ENCODE data around the gene CTBP1. TPM values are rescaled to one million over a fixed set of nuclear protein-coding genes. Genes with fewer than 3 reads are reported as not detected.
A peak's percentile ranks its signal among the peaks of the same experiment; 100 is the strongest.

The CTBP1 gene
- total RNA-seq, 8 experiments from 2014 or later = 120 to 180 (median 146) TPM

DNA sequence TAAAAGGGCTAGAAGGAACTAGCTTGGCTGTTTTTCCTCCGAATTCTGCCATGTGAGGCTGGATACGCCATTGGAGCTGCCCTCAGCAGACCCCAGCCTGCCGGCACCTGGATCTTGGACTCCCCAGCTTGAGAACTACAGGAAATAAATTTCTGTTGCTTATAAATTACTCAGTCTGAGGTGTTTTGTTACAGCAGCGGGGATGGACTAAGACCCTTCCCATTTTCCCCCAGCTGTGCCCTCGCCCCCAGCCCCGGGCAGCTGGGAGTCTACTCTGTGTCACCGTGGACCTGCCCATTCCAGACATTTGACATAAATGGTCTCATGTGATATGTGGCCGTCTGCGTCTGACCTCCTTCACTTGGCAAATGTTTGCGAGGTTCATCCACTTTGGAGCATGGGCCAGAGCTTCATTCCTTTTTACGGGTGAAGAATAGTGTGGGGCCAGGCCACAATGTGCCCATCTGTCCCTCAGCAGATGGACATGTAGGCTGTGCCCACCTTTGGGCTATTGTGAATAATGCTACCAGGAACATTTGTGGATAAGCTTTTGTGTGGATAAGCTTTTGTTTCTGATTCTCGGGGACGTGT lies 45.8 kb downstream of the CTBP1 start:
- H3K4me1 ChIP-seq (replicated peaks in 1 of 2) = peaks cover 3 to 9% of the 10 kb centered on the region in 2 donors
- no peak overlapping the region for H3K27ac ChIP-seq
- in situ Hi-C loops (cut with MboI; ENCODE audit: low pct_unique_long_range_greater_than_20kb in 2 of 9, low sequenced_read_pairs in 9 of 9, unreplicated experiment in 9 of 9) = no loop called here
- 20 to 100% (median 85%) methylated on average over 1 to 10 of the region's 13 CpGs; no CpG with 5 or more reads in 5 of the 10 experiments for WGBS, 10 experiments
- no peak for ATAC-seq (replicated peaks in 6 of 8)
- H3K4me3 ChIP-seq = no peak overlapping the region

DNA sequence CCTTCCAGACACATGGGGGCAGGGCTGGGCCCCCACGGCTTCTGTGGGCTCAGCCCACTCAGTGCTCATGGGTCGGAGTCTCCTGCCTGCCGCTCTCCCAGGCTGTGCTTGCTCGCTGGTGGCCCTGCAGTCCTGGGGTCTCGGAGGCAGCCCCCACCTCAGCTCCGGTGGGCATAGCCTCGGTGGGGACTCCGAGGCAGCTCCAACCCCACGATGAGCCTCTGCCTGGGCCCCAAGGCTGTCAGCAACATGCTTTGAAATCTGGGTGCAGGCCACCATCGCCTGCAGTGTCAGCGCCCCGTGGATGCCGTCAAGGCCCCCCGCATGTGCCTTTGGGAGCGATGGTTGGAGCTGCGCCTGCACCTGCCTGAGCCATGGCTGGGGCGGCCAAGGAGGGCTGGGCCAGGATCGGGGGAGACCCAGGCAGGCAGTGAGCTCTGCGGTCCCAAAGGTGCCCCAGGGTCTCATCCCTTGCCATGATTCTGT lies 46.4 kb downstream of the CTBP1 start:
- Histone ChIP-seq H3K4me3 (no peak overlapping the region), H3K27ac (no peak overlapping the region), H3K4me1 (replicated peaks in 1 of 2) (peaks cover 0 to 4% of the 10 kb centered on the region in 2 donors)
- no peak for ATAC-seq (replicated peaks in 6 of 8)
- WGBS, 10 experiments = 90 to 100% (median 100%) methylated on average over 2 to 3 of the region's 19 CpGs; no CpG with 5 or more reads in 7 of the 10 experiments
- in situ Hi-C loops (cut with MboI; ENCODE audit: low pct_unique_long_range_greater_than_20kb in 2 of 9, low sequenced_read_pairs in 9 of 9, unreplicated experiment in 9 of 9) = no loop called here

DNA sequence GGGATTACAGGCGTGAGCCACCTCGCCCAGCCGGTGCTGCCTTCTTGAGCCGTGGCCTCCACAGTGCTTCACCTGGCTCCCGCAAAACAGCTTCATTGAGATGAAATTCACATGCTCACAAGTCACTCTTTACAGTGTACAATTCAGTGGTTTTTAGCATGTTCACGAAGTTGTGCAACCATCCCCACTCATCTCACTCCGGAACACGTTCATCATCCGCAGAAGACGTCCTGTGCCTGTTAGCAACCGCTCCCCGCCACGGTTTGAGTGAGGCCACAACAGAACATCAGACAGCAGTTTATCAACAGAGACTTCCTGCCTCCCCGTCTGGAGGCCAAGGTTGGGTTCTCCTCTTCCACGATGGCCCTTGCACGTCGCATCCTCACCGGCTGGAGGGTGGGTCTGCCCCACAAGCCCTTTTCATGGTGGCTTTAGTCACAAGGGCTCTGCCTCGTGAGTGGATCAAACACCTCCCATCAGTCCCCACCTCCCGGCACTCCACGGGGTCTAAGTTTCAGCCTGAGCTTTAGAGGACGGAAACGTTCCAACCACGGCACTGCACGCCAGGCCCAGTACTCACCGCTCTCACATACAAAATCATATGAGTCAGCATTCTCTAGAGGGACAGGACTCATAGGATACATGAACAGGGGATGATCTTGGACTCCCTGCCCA lies 46.9 kb downstream of the CTBP1 start:
- H3K4me3 ChIP-seq = no peak overlapping the region
- no peak for ATAC-seq (replicated peaks in 6 of 8)
- in situ Hi-C loops (cut with MboI; ENCODE audit: low pct_unique_long_range_greater_than_20kb in 2 of 9, low sequenced_read_pairs in 9 of 9, unreplicated experiment in 9 of 9) = no loop called here
- no peak overlapping the region for H3K27ac ChIP-seq
- WGBS, 10 experiments = 40 to 97% (median 90%) methylated on average over 1 to 16 of the region's 26 CpGs; no CpG with 5 or more reads in 4 of the 10 experiments
- H3K4me1 ChIP-seq (replicated peaks in 1 of 2) = peaks cover 0 to 4% of the 10 kb centered on the region in 2 donors

DNA sequence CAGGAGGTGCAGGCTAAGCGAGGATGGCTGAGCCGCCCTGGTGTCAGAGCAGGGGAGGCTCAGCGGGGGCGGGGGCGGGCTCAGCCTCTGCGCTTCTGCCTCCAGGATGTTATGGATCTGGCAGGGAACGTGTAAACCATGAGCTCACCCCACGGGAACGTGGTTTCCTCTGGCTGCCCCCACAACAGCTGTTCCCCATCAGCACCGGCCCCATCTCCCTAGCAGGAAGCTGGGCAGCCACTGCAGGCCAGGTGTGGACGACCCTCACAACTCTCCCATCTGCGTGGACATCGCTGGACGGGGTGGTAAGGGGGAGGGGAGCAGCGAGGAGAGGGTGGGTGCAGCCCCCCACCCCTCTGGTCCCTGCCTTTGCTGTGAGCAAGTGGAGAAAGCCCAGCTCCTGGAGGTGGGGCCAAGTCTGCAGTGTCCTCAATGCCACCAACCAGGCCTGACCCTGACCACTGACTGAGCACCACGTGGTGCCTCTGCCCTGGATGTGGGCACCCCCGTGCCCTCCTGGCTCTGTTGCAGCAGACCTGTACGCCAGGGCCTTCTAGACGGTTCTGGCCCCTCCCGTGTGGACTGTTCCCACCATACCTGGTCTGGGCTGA lies 48.4 kb downstream of the CTBP1 start:
- H3K4me1 ChIP-seq (replicated peaks in 1 of 2) = peaks cover 0 to 4% of the 10 kb centered on the region in 2 donors
- 40% methylated on average over 1 of the region's 20 CpGs; no CpG with 5 or more reads in 9 of the 10 experiments for WGBS, 10 experiments
- in situ Hi-C loops (cut with MboI; ENCODE audit: low pct_unique_long_range_greater_than_20kb in 2 of 9, low sequenced_read_pairs in 9 of 9, unreplicated experiment in 9 of 9) = no loop called here
- peak; percentile 9 to 54 (median 30) for ATAC-seq (replicated peaks in 6 of 8)
- no peak overlapping the region for H3K27ac ChIP-seq
- H3K4me3 ChIP-seq = no peak overlapping the region

DNA sequence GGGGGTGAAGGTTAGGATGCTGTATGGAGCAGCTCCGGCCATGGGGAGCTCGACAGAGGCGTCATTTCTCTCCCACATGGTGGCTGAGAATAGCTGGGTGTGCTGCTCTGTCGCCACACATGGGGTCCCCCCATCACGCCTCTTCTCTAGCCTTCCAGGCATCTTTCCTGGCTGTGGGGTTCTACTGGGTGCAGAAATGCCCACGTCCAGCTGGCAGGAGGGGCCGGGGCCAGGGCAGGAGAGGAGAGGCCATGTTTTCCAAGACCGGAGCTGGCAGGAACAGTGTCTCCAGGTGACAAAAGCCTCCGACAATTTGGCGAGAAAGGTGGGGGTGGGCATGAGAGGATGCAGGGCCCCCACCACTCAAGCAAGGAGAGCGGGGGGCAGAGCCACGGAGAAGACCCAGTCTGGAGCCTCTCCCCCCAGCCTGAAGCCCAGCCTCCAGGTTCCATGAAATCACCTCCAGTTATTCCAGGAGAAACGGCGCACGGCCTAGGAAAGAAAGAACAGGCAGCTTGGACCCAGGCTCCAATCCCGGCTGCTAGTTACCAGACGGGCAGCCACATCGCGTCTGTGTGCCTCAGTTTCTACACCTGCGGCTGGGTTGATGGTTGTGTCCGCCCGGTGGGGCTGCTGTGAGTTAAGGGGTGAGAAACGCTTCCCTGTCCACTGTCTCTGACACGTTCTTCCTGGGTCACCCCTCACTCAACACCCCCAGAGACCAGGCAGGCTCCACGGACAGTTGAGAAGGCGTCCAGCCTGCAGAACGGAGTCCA lies 49.2 kb downstream of the CTBP1 start:
- ATAC-seq (replicated peaks in 6 of 8) = no peak
- in situ Hi-C loops (cut with MboI; ENCODE audit: low pct_unique_long_range_greater_than_20kb in 2 of 9, low sequenced_read_pairs in 9 of 9, unreplicated experiment in 9 of 9) = no loop called here
- H3K4me1 ChIP-seq (replicated peaks in 1 of 2) = peaks cover 0 to 4% of the 10 kb centered on the region in 2 donors

DNA sequence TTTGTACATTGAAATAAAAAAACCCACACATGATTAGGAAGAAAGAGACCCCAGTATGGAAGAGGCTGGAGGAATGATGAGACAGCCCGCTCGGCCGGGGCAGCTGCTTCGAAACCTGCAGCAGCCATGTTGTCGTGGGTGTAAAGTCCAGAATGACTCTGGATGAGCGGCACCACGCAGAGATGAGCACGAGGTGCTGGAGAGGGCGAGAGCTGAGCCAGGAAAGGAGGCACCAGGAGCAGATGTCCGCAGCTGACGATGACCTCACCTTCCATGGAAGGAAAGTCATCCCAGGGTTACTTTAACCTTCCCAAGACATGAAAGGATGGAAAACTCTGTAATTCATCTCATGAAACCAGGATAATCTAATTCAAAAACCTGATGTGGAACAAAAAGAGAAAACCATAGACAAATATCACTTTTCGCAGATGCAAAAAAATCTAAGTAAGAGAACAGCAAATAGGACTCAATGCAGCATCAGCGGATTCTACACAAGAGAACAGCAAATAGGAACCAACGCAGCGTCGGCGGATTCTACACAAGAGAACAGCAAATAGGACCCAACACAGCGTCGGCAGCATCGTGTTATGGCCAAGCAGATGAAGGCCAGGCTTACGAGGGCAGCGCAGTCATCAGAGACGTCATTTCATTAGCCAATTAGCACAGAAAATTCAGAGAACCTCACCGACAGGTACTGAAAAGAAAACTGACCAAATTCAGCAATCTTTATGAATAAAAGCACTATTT lies 50.7 kb downstream of the CTBP1 start:
- Histone ChIP-seq H3K27ac (no peak overlapping the region), H3K4me1 (replicated peaks in 1 of 2) (peaks cover 0 to 4% of the 10 kb centered on the region in 2 donors), H3K4me3 (no peak overlapping the region)
- WGBS, 10 experiments = 76 to 97% (median 88%) methylated on average over 4 to 20 of the region's 24 CpGs
- in situ Hi-C loops (cut with MboI; ENCODE audit: low pct_unique_long_range_greater_than_20kb in 2 of 9, low sequenced_read_pairs in 9 of 9, unreplicated experiment in 9 of 9) = no loop called here
- no peak for ATAC-seq (replicated peaks in 6 of 8)

More for the DNA sequence above, 49.2 kb downstream of the CTBP1 start:
- WGBS, 10 experiments = 70 to 100% (median 90%) methylated on average over 2 to 7 of the region's 27 CpGs; no CpG with 5 or more reads in 4 of the 10 experiments
- Histone ChIP-seq H3K4me3 (no peak overlapping the region), H3K27ac (no peak overlapping the region)

DNA sequence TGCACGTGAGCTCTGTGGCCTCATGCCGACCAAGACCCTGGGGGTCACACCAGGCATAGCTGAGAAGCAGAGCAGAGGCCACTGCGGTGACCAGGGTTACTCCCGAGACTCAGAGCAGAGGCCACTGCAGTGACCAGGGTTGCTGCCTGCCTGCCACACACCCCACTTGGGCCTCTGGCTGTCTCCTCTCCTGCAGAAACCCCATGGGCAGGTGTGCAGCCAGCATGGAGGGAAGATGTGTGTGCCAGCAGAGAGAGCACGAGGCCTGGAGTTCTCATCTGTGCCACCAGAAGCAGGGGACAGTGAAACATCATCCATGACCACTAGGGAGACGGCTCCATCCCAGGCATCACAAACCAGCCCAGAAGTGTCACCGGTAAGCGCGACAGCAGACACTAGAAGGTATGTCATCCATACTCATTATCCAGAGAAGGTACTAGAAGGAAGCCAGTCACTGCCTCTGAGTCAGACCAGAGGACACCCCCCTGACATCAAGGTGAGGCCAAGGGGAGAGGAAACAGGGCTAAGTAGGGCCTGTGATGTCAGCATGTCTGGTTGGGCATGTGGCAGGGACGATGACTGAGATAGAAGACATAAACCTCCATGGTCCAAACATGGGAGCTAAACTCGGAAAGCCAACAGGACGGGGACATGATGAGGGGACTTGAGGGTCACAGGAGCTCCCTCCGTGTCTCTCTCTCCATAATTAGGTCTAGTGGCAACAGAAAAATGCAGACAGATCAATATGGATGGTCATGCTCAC lies 52.3 kb downstream of the CTBP1 start:
- no peak for ATAC-seq (replicated peaks in 6 of 8)
- no peak overlapping the region for H3K27ac ChIP-seq
- peaks cover 0 to 4% of the 10 kb centered on the region in 2 donors for H3K4me1 ChIP-seq (replicated peaks in 1 of 2)
- in situ Hi-C loops (cut with MboI; ENCODE audit: low pct_unique_long_range_greater_than_20kb in 2 of 9, low sequenced_read_pairs in 9 of 9, unreplicated experiment in 9 of 9) = no loop called here
- no peak overlapping the region for H3K4me3 ChIP-seq
- WGBS, 10 experiments = 33 to 89% (median 82%) methylated on average over 1 to 5 of the region's 13 CpGs; no CpG with 5 or more reads in 4 of the 10 experiments

DNA sequence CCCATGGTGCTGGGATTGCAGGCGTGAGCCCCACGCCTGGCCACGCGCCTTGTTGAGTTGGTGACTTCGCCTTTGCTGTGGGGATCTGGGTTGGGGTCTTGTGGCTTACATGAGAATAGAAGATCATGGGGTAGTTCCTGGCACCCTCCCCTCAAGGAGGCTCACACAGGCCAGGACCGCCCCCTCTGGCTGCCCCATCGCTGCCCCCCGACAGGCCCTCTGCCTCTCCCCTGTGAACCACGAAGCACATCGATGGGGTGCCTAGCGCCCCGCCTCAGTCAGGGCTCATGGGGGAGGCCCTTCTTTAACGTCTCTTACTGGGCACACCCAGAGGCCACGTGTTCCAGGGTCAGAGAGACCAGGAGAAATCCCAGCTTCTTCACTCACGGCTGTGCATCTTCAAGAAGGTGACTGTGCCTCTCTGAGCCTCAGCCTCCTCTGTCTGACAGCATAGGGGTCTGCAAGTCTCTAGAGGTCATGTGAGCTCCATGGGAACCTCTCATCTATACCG lies 53.0 kb downstream of the CTBP1 start:
- WGBS, 10 experiments = no CpG with 5 or more reads among the region's 16 CpGs

DNA sequence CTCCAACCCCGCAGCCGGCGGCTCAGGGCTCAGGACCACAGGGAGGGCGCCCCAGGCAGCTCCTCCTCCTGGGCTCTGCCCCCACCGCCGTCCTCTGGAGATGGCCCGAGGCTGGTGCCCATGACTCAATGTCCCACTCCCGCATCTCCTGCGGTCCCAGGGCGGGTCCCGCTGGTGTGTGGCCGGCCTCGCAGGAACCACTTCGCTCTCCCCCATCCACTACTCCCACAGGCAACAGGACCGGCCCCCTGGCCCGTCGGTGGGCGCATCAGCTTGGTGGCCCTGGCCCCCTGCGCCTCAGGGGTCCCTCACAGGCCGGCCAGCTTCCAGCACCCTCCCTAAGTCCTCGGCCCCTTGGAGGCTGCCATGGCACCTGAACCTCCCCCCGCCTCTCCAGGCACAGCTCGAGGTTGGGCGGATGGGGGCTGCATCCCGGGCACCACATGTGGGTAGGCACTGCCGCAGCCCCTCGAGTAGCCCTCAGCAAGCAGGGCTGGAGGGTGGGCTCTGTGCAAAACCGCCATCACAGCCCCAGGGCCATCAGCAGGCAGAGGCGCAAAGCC lies 53.7 kb downstream of the CTBP1 start:
- WGBS, 10 experiments = 80% methylated on average over 1 of the region's 29 CpGs; no CpG with 5 or more reads in 9 of the 10 experiments
- Histone ChIP-seq H3K27ac (no peak overlapping the region), H3K4me1 (replicated peaks in 1 of 2) (no peaks in the 10 kb centered on the region), H3K4me3 (no peak overlapping the region)
- in situ Hi-C loops (cut with MboI; ENCODE audit: low pct_unique_long_range_greater_than_20kb in 2 of 9, low sequenced_read_pairs in 9 of 9, unreplicated experiment in 9 of 9) = no loop called here
- ATAC-seq (replicated peaks in 6 of 8) = no peak

More for the DNA sequence above, 53.0 kb downstream of the CTBP1 start:
- no peak for ATAC-seq (replicated peaks in 6 of 8)
- H3K4me3 ChIP-seq = no peak overlapping the region
- no peak overlapping the region for H3K27ac ChIP-seq
- no peaks in the 10 kb centered on the region for H3K4me1 ChIP-seq (replicated peaks in 1 of 2)
- in situ Hi-C loops (cut with MboI; ENCODE audit: low pct_unique_long_range_greater_than_20kb in 2 of 9, low sequenced_read_pairs in 9 of 9, unreplicated experiment in 9 of 9) = no loop called here

DNA sequence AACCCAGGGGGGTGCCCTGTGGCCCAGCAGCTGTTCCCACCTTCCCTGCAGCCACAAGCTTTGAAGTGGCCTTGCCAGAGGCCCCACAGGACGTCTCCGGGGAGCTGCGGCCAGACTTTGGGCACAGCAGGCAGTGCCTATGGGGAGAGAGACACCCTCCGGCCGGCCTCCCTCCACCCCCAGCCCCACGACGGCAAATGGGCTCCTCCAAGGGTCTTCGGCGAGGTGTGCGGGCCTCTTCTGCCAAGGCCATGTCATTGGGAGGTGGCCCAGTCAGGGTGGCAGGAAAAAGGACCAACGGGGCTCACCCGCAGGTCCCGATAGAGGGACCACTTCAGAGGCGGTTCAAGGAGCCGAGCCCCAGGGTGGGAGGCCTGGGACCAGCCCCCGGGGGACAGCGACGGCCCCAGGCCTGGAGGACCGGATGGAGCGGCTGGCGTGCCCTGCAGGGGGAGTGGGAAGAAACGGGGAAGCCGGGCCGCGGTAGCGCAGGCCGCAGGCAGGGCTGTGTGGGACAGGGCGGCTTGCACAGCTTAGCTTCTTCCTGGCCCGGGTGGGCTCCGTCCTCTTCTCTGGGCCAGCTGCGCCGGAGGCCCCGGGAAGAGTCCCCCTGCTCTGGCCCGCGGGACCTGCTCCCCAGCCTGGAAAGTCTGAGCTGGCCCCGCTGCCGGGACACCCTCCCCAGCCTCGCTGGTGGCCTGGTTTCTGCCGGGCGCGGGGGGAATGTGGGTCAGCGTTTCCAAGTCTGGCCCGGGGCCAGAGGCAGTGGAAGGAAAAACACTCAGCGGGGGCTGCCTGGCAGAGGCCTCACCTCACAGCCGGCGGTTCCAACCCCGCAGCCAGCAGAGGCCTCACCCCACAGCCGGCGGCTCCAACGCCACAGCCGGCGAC lies 54.7 kb downstream of the CTBP1 start:
- Histone ChIP-seq H3K27ac (no peak overlapping the region), H3K4me1 (replicated peaks in 1 of 2) (no peaks in the 10 kb centered on the region), H3K4me3 (no peak overlapping the region)
- 10 to 90% (median 33%) methylated on average over 2 to 28 of the region's 52 CpGs; no CpG with 5 or more reads in 3 of the 10 experiments for WGBS, 10 experiments
- in situ Hi-C loops (cut with MboI; ENCODE audit: low pct_unique_long_range_greater_than_20kb in 2 of 9, low sequenced_read_pairs in 9 of 9, unreplicated experiment in 9 of 9) = no loop called here
- ATAC-seq (replicated peaks in 6 of 8) = peak in 2 of 8 experiments; percentile 27 to 42
